ENCODE results near the gene RIOK2.

The RIOK2 gene

GRCh38 chr5:97120195-97120594 is 62.9 kb downstream of the RIOK2 start:
- no peak for DNase-seq

- no peak for DNase-seq
Observed at GRCh38 chr5:97119007-97119390, 64.0 kb downstream of the RIOK2 start.

GRCh38 chr5:97118261-97119006 is 64.6 kb downstream of the RIOK2 start:
- no peak for DNase-seq

GRCh38 chr5:97115932-97116331 is 67.1 kb downstream of the RIOK2 start:
- DNase-seq: no peak

- no peak for DNase-seq
Observed at GRCh38 chr5:97112230-97112629, 70.8 kb downstream of the RIOK2 start.

GRCh38 chr5:97111616-97112015 is 71.4 kb downstream of the RIOK2 start:
- DNase-seq: no peak

- no peak for DNase-seq
Observed at GRCh38 chr5:97111004-97111403, 72.0 kb downstream of the RIOK2 start.
